CD4-positive, alpha-beta T cell treated with Interleukin-4 for 4 hours (primary cell): ENCODE results near the gene PSTPIP1.

Experiments used
- DNase-seq: peaks from one replicate; pipeline ENCODE4 v3.0.0-alpha.2; 2020

PSTPIP1 gene

DNA sequence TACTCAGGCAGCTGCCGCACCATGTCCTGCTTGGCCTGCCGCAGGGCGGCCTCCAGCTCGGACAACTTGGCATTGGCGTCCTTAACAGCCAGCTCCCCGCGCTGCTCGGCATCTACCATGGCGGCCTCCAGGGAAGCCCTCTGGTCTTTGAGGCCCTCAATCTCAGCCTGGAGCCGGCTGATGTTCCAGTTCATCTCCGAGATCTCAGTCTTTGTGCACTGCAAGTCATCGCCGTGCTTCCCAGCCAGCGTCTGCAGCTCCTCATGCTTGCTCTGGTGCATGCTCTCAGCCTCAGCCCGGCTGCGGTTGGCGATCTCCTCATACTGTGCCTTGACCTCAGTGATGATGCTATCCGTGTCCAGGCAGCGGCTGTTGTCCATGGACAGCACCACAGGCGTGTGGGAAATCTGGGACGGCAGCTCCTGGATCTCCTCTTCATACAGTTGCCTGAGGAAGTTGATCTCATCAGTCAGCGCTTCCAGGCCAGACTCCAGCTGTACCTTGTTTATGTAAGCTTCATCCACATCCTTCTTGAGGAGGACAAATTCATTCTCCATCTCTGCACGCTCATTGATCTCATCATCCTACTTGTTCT, 15.5 kb upstream of the PSTPIP1 start:
- no peak for DNase-seq

DNA sequence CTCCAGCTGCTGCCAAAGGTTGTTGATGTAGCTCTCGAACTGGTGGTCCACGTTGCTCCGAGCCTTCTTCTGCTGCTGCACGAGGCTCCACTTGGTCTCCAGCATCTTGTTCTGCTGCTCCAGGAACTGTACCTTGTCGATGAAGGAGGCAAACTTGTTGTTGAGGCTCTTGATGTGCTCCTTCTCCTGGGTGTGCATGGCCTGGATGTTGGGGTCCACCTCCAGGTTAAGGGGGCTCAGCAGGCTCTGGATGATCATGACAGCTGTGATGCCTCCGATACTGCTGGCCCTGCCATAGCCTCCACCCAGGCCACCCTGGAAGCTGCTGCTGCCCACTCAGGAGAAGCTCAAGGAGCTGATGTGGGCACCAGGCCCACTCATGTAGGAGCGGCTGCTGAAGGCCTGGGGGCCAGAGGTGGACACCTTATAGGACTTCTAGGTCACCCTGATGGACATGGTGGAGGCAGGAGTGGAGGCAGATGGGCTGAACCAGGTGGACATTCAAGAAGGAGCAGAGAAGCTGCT, 14.9 kb upstream of the PSTPIP1 start:
- no peak for DNase-seq

DNA sequence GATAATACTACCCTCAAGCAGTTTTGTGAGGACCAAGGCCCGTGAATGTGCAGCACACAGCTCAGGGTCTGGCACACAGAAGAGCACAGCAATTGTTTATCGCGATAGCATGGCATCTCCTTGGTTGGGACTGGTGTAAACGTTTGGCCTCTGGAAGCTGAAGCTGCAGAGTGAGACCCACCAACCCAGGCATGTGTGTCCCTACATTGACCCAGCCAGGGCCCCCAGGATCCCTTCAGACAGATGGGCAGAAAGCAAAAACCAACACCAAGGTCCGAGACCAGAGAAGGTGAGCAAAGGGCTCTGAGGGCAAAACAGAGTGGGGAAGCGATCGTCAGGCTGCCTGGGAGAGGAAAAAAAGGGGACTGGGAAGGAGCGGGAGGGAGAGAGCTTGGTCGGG, 12.6 kb upstream of the PSTPIP1 start:
- no peak for DNase-seq

DNA sequence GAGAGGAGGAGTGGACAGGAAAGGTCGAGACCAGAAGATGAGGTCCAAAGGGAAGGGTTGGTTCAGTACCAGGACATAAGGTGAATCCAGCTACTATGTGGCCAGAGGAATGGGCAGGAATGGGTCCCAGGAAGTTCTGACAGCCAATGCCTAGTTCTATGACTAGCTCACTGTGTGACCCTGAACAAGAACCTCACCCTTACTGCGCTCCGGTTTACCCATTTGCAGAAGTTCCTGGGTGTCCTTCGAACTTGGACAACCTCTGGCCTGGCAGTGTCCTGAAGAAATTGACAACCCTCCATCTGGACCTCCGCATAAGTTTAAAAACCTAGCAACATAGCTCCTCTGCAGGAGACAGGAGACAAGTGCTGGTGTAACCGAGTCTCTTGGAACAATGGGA, 12.2 kb upstream of the PSTPIP1 start:
- DNase-seq, result no peak

DNA sequence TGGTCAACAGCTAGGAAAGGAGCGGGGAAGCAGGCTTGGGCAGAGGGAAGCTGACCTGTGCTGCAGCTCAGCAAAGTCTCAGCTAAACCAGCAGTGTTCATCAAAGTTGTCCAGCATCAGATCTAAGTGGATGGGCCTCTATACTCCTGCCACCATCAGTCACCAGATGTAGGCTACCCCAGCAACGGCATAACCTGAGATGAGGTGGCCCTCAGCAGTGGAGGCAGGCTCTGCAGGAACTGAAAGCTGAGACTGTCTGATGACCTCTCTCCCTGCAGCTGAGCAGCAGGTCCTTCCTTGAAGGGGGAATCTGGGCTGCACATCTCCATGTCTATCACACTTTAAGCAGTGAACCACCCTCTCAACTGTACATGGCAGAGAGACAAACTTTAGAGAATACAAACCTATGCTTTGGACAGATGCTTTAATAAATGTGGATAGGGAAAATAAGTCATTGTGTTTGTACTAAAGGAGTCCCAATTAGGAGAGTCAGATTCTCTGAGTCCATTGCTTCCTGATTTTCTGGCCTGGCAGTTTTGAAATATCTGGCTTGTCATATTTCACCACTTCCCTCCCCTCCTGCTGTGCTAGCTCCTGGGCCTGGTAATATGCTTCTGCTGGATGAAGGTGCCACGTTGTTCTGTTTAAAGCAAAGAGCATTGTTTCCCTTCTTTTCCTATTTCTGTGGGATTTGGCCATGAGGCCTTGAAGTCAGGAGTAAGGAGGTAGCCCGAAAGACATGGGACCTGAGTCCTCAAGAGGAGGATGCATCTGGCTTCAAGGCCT, 11.1 kb upstream of the PSTPIP1 start:
- DNase-seq, result no peak

DNA sequence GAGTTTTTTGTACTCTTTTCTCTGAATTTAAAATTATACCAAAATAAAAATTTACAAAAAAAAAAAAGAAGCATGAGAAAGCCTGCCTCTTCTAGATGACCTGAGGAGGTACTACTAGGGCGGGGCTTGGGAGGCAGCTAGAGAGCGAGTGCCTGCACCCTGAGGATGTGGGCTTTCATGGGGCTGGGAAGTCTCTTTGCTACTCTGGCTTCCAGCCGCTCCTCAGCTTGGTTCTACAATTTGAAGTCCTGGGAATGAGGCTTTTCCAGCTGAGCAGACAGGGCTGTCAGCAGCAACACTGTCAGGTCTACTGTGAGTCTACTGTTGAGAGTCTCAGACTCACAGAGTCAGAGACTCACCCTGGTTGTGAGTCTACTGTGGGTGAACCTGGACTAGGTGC, 8.2 kb upstream of the PSTPIP1 start:
- no peak for DNase-seq

DNA sequence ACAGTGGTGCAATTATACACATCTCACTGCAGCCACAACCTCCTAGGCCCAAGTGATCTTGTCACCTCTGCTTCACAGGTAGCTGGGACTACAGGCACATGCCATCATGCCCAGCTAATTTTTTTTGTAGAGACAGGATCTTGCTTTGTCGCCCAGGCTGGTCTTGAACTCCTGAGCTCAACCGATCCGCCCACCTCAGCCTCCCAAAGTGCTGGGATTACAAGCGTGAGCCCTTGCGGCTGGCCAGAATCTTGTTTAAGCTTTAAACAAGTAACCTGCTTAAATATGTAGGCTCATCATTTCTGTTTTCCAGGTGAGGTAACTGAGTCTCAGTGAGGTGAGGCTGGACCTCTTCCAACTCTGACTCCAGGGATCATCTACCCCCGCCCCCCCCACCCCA, 7.7 kb upstream of the PSTPIP1 start:
- no peak for DNase-seq

DNA sequence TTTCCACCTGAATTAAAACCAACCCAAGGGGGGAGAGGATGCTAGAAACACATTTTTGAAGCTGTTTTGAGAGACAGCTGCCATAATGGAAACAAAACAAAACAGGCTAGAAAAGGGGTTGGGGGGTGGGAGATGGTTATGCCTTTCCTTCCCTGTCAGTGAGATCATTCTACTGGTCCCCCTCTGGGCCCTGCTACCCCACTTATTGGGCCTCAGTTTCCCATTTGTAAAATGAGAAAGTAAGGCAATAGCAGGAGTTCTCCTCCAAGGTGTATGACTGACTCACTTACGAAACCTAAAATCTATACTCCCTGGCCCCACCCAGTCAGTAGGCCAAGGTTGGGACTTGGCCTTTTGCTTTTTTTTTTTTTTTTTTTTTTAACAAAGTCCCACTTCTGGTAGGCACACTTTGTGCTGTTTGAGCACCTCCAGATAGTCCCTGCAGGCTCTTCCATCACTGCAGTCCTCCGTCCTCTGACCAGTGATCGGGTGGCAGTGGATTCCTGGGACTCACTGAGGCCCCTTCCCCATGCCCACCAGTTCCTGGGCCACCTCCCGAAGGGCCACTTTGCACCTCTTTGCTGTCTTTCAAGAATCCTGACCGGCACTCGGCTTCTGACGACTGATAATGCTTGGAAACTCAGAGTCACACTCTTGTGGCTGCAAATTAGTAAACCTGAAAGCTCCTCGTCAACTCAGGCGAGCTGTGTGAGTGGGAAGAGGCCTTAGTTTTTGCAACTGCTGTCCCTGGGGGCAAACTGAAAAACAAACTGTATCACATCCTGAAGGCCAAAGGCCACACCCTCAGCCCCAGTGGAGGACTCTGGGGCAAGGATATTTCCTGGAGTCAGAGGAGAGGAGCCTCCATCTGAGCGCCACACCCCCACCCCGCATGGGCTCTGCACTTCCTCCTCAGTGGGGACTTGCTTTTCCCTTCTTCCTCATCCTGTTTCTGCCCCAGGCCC, 6.7 kb upstream of the PSTPIP1 start:
- DNase-seq, result peak; percentile 26

DNA sequence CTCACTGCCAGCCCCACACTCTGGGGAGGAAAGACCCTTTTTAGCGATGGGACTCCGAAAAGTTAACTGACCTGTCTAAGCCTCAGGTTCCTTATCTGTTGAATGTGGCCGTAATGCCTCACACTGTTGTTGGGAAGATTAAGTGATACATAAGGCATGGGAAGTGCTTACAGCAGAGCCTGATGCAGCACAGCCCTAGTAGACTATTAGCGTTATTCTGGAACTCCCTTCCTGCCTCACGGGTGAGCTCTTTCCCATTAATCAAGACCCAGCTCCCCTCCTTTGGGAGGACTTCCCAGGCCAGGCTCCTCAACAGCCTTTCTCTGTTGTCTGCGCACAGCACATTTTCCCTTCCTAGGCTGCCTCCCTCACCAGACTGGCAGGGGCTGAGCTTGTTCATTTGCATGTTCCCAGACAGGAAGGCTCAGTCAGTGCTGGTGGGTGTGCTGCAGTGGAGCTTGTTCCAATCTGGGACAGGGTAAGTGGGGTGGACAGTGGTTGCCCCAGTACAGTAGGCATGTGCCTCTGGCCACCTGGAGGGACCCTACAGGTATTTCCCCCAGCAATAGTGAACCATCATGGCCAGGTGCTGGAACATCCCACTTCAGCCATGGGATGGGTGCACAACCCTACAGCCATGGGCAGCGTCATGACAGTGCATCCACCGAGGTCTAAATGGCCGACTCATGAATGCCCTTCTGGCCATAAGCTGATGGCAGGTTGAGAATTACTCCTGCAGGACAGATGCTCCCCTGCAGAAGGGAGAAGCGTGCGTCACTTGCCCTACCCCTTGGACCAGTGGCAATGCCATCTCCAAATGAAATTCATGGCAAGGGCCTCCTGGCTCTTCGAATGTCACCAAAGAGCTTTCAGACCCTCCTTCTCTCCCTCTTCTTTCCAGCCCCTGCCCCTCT, 5.8 kb upstream of the PSTPIP1 start:
- DNase-seq, result no peak

DNA sequence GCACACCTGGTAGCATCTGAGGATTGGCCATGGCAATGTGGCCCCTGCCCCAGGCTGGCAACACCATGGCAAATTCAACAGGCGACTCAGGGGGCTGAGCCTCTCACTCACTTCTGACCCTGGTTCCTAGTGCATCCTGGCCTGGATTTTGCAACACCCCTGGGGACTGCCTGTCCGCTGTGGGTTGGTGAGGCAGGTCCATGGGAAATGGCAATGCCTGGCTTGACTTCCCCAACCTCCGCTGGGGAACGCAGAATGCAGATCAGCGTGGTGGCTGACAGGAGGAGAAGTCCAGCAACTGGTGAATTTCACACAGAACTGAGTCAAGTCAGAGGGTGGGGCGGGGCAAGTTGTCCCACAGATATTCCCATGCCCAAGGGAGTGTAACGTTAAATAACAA, 3.9 kb upstream of the PSTPIP1 start:
- DNase-seq, result no peak

DNA sequence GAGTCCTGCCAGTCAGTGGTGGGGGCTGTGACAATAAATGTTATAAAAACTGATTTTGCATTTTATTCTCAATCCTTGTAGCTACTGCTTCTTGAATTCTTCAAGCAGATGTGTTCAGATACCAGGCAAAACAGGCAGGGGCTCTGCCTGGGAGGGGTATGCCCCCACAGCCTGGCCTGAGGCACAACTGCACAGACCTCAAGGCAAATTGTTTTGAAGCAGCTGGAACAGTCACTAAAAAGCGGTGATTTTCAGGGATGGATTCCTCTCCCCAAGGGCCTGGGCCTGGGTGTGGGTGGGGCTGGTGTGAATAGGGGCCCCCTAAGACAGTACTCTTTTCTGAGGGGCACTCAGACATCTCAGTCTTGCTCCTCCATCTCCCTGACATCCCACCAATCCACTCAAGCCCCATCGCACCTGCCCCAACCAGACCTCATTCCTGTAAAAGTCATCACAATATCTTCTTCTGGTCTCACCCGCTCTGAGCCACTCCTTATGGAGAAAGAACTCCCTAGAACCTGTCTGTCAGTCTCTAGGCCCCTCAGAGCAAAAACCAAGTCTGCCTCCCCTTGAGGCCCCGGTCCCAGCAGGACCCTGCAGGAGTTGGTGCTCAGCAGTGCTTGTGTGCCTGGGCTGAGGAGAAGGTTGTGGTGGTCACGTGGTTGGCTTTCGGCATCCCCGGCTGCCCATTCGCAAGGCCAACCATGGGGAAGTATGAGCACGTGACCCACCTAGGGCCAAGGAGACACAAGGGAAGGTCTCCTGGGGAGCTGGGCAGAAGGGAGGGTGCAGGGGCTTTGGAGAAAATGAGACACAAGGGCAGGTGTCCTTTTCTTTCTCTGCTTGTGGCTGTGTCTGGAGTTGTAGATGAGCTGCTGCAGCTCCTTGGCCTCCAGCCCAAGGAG, 2.9 kb upstream of the PSTPIP1 start:
- DNase-seq, result no peak

DNA sequence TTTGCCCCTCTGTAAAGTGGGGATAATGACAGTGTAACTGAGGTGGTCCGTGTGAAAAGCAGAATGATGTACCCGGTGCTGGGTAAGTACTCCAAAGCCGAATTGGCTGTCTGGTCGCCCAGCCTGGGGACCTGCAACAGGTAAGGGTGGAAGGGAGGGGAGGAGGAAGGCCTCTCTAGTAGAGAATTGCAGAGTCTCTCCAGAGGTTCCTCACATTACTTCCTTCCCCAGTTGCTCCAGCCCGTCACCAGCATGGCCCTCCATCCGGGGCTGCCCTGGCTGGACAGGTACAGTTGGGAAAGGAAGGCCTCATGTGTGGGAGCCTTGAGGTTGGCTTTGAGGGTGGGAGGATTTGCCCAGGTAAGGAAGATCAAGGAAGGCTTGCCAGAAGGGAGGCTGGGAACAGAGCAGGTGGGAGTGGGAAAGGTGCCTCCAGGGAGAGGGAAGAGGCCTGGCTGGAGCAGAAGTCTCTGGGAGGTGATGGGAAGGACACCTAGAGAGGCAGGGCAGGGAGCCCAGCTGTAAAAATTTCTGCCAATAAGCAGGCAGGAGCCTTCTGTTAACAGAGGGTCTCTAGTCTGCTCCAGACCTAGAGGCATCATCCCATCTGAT, 1.7 kb upstream of the PSTPIP1 start:
- no peak for DNase-seq

DNA sequence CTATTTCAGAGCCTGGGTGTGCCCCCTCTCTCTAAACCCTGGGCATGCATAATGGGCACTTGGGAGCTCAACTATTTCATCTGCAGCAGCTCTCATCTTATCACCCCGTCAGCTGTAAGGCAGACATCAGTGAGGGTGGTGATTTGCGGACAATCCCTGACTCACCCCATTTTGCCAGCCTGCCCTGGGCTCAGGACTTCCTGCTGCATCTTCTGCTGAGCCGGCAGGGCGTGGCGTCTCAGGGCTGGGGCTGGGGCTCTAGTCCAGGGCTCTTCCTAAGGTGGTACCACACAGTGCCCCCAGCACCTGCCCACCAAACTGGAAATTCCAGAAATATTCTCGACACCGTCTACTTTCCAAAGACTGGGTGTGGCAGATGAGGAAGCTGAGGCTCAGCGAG, 925 bp upstream of the PSTPIP1 start:
- peak; percentile 83 for DNase-seq

DNA sequence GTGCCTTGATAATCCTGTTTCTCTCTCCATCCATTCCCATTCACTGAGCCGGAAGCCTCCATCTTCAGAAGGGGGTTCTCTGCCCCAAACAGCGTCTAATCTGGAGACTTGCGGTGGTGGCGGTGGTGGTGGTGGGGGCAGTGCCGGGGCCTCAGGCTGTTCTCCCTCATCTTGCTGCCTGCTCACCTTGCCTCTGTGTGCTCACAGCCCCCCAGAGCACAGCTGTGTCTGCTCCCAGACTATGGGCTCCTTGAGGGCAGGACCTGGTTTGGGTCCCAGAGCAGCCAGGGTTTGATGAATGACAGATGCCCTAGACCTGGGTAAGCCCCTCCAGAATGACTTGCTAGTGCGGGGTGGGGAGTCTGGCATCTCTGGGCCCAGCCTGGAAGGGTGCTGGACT, 430 bp upstream of the PSTPIP1 start:
- peak; percentile 25 for DNase-seq

DNA sequence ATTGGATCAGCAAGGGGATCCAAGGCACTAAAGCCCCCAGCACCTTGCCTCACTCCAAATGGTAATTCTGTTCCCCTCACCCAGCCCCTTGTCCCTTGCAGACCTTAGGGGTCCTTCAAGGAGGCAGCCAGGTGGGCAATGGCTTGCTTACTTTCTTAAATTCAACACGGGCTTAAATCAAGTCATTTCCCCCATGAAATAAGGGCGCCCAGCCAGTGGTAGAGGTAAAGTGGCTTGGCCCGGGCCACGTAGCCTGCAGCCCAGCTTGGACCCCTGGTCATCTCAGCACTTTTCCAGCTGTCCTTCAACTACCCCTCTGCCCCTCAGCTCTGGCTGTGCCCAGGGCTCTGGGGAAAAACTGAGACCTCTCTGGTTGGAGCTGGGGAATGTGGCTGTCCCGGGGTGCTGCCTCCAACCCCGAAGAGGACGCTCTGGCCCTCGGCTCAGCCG, 1.2 kb downstream of the PSTPIP1 start:
- DNase-seq, result no peak

DNA sequence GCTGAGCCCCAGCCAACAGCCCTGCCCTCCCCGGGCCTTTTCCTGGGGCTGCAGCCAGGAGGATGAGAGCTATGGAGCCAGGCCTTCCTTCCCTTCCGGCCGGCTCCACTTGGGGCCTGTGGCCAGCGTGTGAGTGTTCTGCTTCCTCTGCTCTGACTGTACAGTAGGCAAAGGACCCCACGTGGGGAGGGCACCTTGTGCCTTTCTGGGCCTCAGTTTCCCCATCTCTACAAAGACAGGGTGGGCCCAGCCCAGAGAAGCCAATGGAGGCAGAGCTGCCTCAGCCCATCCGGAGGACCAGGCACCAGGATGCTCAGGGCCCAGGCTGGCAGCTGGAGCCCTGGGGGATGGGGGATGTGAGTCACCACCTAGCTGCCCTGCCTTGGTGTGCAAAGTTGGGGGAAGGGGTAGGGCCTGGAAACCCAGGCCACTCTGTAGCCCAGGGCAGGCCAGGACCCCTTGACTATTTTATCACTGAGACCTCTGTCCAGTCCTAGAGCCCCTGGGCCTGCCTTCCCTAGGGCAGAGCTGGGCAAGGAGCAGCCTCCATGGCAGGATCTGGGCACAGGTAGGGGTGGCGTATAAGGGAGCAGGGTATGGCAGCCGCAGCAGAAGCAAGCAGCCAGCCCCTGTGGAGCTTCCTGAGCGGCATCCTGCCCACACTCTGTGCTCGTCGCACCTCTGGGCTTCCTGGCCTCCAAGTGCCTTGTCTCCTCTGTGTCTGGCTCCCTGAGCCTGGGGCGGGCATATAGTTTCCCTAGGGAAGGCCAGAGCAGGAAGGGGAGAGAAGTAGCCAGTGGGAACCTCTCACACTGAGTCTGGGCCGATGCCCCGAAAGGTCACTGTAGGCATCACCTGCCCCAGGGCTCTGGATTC, 1.8 kb downstream of the PSTPIP1 start:
- DNase-seq, result peak; percentile 56

DNA sequence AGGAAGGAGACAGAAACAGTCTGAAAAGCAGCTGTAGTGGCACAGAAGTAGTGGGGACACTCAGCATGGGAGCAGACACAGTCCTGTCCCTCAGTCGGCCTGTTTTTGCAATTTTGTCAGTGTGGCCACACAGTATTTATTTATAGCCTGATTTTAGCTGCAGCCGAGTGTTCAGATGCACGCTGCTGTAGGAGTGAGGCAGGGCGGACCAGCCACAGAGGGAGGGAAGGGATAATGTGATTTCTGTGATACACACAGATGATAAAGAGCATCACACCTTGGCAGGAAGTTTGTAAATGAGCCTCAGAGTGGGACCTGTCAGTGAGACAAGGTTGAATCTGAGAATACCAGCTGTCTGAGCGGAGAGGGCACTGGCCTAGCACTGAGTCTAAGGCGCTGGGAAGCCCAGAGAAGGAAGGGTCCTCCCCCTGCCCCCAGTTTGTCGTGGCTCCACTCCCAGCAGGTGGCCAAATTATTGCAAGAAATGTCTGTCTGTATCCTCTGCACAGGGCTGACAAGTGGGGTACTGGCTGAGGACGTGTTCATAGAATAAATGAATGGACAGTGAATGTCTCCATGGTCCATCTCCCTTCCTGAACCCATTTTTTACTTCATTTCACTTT, 3.8 kb downstream of the PSTPIP1 start:
- peak; percentile 37 for DNase-seq

DNA sequence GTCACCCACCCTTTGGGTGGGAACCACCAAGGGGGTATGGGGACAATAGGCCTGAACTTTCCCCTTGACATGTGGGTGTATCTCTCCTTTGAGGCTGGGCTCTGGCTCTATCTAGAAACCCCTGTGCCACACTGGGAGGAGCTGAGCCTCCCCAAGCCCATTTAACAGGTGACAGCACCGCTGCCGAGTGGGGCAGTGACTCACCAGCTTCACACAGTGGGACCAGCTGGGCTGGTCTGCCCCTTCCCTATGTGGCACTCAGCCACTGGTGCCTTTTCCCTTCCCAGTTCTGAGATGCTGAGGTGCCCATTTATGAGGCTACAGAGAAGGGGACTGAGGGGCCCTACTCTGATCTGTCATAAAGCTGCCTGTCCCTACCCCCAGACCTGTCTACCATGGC, 5.1 kb downstream of the PSTPIP1 start:
- no peak for DNase-seq

DNA sequence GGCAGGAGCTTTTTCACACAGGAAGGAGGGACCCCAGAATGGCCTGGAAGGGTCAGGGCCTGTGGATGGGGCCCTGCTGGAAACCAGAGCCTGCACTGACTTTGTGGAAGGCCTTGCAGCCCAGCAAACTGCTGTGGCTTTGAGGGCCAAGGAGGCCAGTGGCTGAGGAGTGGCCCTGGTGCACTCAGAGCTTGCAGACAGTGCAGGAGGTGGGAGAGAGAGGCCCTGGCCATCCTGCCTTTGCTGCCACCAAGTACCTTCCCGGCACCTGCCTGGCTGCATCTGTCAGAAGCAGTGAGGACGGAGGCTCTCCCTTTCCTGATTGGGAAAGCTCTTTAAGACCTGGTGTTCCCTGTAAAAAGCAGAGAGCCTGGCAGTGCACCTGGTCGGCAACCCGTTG, 6.4 kb downstream of the PSTPIP1 start:
- no peak for DNase-seq
